CD4-positive, alpha-beta T cell treated with Interleukin-4 for 1 hour (primary cell): Measurements from ENCODE around the gene FAM120A.

Experiments used
- DNase-seq, 2 donors: peaks; one replicate each; pipeline ENCODE4 v3.0.0-alpha.2; 2020 to 2022

FAM120A gene

DNA sequence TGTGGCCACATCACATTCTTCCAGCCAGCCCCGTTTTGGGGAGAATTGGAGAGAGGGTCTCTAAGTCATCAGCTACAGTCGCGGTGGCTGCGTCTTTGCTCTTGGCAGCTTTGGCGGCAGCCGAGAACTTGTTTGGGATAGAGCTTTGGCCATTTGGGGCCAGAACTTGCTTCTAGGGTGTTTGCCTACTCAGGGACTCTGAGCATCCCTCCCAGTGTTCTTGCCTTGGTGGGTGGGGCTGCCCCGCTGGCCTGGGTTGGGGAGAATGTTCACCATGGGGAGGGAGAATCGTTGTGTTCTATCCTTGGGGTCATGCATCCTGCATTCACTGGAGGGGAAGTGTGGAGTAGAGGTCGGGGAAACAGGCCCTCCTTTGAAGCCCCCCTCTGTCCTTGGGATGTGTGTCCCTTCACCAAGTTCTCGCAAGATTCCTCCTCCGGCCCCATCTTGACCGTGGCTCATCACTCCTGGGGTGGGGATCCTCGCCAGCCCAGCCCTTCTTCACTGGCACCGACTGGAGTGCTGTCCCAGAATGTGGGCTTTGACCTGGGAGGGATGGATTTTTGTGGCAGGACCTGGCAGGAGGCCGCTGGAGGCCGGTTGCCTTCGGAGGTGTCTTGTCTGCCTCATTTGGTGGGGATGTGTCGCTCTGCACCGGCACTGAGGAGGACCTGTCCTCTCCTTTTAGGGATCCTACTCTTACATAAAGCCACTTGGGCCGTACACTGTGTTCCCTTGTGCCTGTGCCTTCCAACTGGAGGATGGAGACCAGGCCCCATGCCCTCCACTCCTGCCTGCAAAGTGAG, 128.4 kb downstream of the FAM120A start:
- DNase-seq = no peak

DNA sequence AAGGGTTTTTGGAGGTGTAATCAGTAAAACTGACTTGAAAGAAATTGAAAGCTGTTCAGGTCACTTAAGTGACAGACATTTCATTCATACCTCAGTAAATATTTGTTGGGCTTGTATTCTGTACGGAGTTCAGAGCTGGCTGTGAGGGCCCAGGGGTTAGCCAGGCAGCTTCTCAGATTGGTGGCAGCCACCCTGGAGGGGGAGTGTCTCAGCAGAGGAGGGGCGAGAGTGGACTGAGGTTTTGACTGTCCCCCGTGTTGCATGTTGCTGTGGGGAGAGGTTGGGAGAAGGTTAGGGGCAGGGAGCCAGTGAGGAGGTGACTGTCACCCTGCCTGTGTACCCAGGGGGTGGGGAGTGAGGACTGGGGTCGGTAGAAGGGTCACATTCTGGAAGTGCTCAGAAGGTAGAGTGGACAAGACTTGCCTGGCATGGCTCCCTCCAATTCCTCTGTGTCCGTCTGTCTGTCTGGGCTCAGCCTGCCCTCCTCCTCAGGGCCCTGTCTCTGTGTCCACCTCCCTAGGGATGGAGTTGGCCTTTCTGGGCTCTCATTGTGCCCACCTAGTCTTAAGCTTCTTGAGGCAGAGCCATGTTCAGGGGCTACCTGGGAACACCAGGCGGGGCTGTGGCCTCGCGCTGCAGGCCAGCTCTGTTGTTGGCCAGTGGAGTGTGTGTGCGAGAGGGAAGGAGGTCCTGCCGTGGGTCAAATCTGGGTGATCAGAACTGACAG, 129.3 kb downstream of the FAM120A start:
- no peak for DNase-seq

DNA sequence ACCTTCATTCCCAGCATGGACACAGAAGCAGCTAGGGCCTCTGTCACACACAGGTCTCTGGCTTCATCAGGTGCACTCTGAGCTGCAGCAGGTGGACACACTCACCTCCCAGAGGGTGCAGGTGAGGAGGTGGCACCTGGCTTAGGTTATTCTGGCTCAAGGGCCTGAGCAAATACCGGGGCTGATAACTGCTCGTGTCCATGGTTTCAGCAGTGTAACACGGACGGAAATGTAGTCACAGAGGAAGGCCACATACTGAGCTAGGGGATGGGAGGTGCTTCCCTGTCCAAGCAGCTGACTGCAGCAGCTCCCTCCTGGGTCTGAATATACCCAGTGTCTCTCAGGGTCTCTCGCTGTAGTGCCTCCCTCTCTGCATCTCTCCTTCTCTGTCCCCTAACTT, 130.6 kb downstream of the FAM120A start:
- DNase-seq = no peak

DNA sequence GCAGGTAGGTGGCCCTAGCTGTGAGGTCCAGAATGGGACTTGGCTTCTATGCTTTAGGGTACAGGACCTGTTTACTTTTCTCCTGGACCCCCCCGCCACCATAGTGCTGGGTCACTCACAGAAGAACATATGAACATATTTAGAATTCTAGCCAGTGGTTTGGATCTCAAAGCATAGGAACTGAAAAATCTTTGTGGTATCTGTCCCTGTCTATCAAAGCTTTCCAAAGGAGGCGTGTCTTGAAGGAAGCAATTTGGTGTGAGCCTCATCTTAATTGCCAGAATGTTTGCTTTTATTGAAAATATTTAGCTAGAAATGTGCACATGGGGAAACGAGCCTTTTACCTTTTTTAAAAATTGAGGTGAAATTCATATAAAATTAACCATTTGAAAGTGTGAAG, 131.1 kb downstream of the FAM120A start:
- DNase-seq = no peak

DNA sequence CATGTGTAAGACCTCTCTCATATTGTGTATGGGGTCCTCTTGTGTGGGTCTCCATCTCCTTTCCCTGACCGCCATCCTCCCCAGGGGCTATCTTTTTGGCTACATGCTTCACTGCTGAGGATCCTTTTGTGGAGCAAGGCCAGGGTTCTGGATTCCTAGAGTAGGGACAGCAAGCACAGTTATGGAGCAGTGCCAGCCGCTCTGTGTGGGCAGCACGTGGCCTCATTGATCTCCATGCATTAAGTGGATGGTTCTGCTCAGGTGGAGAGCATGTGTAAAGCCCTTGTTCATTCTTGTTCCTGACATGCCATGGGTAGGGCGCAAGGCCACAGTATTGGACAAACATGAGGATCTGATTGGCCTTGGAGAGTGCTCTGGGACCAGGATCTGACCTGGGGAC, 133.8 kb downstream of the FAM120A start:
- no peak for DNase-seq

DNA sequence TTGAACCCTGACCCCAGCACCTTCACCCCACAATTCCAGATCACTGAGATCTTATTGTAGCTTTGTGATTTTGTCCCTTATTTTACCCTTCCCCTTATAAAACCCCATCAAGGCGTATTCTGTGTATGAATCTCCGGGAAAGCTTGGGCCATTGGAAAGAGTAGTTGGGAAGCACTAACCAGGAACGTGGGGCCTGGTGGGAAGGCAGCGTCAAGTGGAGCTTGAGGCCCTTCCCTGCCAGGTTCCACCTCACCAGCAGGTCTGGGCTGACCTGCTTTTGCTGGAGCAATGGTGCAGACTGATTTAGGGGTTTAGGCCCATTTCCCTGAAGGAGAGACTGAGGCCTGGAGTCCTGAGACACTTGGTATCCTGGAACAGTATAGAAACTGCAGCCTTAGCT, 134.2 kb downstream of the FAM120A start:
- no peak for DNase-seq

DNA sequence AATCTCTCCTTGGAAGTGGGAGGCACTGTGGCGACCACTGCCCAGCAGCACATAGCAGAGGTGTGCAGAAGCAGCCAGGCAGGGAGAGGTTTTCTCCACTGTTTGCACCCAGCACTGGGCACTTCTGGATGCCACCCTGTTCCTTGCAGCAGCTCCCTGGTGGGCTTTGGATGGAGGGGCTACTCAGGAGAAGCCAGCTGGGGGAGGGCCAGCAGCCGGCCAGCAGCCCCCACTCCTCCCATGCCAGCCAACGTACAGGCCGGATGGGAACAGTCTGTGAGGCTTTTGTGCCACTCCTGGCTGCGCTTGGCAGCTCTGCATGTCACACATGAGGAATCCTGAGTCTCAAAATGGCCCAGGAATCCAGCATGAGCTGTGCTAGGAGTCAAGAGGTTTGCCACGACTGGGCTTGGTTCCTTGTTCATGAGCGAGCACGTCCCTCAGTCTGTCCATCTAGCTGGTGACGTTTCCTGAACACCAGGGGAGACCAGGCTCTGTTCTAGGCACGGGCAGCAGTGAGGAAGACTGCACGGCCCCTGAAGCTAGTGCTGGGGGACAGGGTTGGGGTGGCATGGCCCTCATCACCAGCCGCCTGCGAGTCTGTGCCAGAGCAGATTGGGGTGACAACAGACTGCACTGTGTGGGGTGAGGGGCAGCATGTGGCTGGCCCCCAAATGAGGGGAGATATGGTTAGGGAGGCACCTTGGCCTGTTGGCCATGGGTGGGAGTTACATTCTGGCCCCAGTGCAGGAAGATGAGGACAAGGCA, 135.0 kb downstream of the FAM120A start:
- no peak for DNase-seq

DNA sequence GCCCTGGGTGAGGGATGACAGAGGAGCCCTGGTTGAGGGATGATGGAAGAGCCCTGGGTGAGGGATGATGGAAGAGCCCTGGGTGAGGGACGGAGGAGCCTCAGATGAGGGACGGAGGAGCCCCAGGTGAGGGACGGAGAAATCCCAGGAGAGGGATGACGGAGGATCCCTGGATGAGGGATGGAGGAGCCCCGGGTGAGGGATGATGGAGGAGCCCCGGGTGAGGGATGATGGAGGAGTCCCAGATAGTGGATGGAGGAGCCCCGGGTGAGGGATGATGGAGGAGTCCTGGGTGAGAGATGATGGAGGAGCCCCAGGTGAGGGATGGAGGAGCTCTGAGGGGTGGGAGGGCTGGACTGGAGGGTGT, 135.8 kb downstream of the FAM120A start:
- DNase-seq = no peak

DNA sequence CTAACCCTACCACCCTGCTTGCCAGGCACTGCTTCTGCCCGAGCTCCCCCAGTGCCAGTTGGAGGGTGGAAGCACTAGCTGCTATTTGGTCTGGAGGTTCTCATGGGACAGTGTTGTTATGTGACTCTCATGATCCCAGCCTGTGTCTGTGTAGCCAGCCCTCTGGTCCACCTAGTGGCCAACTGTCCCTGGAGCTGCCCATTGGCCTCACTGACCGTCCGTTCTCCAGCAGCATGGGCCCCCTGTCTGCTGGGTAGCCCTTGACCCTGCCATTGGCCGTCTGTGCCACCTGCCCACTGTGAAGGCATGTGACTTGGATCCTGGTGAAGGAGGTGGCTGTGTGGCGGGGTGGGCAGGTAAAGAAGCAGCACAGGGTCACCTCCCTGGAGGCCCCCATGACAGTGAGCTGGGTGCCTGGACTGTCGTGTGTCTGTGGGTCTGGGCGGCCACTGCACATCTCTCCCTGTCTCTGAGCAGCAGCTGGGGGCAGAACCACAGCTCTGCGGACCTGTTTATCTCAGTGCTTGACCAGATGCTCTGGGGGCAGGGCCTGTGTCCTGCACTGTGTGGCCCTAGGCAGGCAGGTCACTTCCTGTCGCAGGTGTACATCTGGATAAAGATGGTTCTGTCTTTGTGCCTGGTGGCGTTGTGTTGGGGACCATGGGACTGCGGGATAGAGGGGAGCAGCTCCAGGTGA, 136.3 kb downstream of the FAM120A start:
- DNase-seq = no peak

DNA sequence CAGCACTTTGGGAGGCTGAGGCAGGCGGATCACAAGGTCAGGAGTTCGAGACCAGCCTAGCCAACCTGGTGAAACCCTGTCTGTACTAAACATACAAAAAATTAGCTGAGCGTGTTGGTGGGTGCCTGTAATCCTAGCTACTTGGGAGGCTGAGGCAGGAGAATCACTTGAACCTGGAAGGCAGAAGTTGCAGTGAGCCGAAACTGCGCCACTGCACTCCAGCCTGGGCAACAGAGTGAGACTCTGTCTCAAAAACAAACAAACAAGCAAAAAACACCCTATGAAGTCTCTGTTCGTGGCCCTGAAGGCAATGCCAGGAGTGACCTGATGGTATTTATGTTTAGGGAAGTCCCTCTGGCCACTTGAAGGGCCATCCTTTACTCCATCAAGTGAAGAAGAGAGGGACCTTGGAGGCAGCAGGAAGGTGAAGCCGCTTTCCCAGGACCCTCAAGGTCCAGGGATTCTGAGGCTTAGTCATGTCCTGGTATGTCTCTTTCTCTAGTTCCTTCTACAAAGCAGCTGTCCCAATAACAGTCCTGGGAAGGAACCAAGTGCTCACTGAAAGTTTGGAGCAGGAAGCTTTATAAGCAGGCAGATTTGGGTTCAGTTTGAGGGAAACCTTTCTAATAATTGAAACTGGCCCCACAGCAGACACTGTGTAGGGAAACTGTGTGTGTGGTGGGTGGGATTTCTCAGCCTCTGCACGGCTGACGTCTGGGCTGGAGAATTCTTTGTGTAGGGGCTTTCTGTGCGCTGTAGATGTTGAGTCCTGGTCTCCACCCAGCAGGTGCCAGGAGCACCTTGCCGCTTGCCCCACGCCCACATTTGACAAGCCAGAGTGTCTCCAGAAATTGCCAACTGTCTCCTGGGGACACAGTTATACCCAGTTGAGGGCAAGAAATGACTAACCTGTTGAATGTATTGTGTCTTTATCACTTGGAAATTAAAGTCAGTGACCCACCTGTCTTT, 137.4 kb downstream of the FAM120A start:
- no peak for DNase-seq

DNA sequence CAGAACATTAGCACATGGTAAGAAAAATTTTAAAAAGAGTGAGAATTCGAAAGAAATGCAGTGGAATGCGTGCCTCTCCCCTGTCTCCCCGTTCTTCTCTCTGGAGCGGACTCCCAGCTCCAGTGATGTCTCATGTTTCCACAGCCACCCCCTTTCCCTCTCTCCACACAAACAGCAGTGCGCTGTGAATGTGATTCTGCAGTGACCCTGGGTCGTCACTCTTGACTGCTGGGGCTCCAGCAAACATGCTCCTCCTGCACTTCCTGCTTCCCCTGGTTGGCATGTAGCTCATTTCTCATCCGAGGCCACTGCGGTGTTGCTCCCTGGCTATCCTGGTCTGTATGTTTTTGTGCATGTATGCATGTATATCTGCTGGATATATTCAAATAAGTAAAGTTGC, 138.2 kb downstream of the FAM120A start:
- DNase-seq = no peak

DNA sequence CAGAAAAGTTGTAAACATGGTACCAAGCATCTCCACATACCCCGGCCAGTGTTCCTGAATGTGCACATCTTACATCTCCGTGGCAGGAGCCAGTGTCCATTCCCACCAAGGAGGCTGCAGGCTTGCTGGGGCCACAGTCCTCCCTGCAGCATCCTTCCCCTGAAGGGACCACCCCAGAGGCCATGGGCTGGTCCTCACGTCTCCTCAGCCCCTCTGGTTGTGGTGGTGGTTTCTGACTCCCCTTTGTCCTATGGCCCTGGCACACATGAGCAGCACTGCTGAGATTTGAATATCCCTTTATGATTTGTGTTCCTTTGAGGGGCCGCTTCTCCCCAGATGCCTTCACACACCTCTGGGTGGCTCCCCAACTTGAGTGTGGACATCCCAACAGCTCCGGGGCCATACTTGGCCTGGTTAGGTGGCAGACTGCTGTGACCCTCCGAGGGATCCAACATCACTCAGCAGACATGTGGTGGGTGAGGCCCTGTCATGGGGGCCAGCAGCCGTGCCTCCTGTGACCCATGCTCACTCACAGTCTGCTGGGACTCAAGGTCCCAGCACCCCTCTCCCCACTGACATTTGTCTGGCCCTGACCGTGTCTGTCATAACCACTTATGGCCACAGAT, 139.2 kb downstream of the FAM120A start:
- DNase-seq = no peak

DNA sequence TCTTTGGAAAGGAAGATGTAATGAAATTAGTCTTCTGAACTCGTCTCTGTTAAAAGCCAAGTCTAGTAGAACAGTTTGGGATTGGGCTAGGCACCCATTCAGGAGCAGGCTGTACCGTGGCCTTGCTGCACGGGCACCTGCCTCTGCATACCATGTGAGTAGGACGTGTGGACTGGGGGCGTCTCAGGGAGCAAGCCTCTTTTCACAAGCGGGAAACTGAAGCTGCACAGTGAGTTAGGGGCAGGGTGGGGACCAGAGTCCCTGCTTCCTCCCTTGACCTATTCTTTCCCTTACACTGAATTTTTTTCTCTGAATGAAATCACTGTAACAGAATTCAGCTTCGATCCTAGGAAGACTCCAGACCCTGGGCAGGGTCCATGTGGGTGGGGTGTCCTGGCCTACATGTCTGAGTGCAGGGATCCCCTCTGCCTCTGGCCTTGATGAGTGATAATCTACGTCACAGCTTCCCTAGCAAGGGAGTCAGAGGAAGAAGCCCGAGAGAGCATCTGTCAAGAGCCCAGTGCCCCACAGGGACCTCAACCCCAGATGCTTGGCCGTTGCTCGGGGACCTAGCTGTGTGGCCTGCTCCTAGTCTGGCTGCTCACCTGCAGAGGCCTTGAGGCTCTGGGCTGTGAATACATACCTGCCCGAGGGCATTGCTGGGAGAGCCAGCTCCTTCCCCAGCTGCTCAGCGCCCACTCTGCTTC, 140.0 kb downstream of the FAM120A start:
- DNase-seq = no peak

DNA sequence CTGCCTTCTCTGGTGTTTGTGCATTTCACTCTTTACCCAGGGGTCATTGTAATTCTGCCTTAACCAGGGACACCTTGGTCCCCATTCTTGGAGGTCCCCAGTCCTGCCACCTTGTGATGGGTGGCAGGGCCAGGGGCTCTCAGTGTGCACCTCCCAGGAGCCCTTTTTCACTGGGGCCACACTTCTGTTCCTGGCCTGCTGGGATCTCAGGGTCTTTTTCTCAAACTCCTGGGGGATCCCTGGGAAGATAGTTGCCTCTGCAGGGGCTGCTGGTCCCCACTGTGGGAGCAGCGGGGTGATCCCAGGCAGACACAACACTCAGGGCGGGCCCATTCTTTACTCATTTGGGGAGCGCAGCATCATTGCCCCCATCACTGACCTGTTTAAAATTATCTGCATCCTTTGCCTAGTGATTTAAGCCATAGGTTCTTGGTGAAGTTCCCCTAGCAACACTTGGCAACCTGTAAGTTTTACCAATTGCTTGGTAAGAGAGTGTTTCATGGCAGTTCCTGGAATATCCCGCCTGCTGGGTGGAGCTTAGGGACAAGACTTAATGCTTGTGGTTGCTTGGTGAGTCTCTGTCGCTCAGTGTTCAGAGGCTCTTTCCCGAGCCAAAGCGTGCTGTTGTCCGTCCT, 140.6 kb downstream of the FAM120A start:
- no peak for DNase-seq

DNA sequence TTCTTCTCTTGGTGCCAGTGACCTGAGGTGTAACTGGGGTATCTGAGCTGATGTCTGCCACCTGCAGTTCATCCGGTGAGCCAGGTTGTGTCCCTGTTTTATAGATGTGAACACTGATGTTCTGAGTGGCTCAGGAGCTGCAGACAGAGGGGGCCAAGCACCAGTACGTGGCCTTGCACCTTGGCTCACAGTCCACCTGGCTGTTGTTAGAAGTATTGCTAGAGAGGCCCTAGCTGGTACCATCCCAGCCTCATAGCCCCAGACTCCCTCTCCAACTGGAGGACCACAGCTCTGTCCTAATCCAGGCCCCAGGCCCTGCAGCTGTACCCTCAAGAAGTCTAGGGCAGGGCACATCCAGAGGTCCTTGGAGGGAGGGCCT, 141.1 kb downstream of the FAM120A start:
- DNase-seq = no peak

DNA sequence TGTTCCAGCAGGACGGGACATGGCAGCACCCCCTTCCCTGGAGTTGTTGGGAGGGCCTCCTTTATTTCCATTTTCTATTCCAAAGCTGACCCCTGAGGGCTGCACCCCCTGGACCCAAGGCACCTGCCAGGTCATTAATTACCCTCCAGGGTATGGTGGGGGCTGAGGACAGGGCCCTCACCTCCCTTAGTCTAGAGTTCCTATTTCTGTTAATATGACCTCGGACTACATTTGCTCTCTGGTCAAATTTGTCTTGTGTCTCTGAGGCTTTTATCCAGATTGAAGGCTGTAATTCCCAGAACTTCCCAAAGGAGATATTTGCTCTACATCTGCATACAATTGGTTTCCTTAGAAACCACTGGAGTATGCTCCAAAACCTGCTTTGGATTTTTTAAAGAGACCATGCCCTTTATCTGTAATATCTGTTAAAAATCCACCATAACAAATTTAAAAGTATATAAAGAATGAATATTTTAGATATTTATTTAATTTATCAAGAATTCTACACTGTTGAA, 141.7 kb downstream of the FAM120A start:
- DNase-seq = no peak

DNA sequence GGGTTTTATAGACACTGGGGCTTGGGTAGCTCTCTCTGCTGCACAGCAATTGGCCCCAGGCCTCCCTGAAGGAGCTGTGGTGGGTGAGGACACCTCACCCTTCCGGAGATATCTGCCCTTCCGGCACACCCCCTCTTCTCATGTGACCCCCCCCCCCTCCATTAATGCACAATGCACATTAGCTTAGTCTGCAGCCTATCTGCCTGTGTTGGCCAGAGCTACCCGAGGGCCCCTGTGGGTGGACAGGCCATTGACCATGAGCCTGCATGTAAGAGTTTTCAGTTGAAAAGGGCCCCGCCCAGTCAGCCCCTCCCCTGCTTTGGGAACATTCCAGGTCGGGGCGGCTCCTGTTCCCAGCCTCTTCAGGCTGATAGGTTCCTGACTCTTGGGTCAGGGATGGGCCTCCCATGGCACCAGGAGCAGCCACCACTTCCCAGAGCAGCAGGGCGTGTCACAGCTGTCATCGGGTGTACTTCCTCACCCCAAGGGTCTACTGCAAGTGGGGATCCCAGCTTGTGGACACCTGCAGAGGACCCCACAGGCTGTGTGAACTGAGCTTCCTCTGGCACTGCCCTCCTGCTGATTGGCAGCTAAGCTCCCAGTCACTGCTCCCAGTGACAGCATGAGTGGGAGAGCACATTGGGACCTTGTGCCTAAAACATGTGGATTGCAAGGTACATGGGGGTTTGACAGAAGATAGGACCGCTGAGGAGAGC, 142.7 kb downstream of the FAM120A start:
- DNase-seq = no peak

DNA sequence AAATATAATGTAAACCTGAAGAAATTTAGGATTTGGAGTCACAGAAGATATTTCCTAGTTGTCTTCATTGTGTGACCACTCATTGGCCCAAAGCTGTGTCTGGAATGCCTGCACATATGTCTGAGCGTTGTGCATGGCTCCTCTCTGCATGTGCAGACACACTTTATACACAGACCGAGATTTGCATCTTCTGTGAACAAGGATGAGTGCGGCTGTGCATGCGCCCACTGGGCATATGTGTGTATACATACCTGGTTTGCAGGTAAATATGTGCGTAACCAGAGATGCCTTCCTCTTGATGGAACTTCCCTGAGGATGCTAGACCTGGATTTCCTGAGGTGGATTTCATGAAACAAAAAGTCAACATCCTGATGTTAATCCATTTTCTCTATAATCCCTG, 144.0 kb downstream of the FAM120A start:
- no peak for DNase-seq

DNA sequence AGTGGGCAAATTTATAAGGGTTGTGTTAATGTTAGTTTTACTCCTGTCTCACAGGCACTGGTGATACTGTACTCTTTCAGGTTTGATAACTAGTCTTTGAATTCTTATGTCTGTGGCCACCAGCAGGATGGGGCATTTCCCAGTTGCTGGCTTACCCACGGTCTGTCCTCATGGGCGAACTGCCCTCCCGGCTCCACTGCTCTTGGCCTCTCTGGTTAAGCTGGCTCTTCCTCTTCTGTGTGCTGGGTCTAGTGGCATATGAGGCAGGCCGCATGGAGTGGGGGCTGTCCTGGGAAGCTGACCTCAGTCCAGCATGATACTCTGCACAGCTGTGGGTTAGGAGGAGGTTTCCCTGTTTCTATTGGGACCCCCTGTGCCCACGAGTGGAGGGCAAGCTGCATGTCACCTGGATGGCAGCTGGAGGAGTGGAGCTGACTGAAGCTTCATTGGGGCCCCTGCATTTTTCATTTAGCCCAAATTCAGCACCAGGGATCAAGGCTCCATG, 144.4 kb downstream of the FAM120A start:
- DNase-seq = no peak
